Chondrocyte (in vitro differentiated cells): ENCODE data around the gene ZNF385B. TPM values are rescaled to one million over a fixed set of nuclear protein-coding genes. Genes with fewer than 3 reads are reported as not detected.

Experiments used
- DNase-seq: peaks from one replicate; pipeline ENCODE4 v3.0.0; 2021; ENCODE audit warnings: mixed read lengths, low spot score
- H3K27ac Mint-ChIP-seq: one replicate; pipeline ENCODE4 v1.8.0; 2021; ENCODE audit warnings: mild to moderate bottlenecking, moderate library complexity, mixed read lengths; ENCODE audit not compliant: unreplicated experiment
- H3K27me3 Mint-ChIP-seq: 2 replicates; pipeline ENCODE4 v1.8.0; 2021; ENCODE audit warnings: low read depth, mixed read lengths
- H3K36me3 Mint-ChIP-seq: 2 replicates; pipeline ENCODE4 v1.8.0; 2021; ENCODE audit warnings: low read depth, mixed read lengths
- H3K4me1 Mint-ChIP-seq: 2 replicates; pipeline ENCODE4 v1.8.0; 2021; ENCODE audit warnings: low read depth, mild to moderate bottlenecking, mixed read lengths
- H3K4me3 Mint-ChIP-seq: one replicate; pipeline ENCODE4 v1.8.0; 2021; ENCODE audit warnings: mild to moderate bottlenecking, moderate library complexity, mixed read lengths; ENCODE audit not compliant: unreplicated experiment
- H3K9me3 Mint-ChIP-seq: 2 replicates; pipeline ENCODE4 v1.8.0; 2021; ENCODE audit warnings: low read depth, mixed read lengths
- CTCF ChIP-seq: fragments of 200-600 bp; sonication (generic); IDR thresholded peaks from 2 replicates; pipeline ENCODE4 v1.5.0; 2021; ENCODE audit warnings: antibody characterized with exemption, mild to moderate bottlenecking, moderate library complexity
- long read RNA-seq: library from polyadenylated mRNA; stranded (forward); transcript quantifications from one replicate; pipeline ENCODE4 v2.0.0, GENCODE V29; 2021
- total RNA-seq: library from RNA; stranded (reverse); gene quantifications from 3 replicates; pipeline ENCODE4 v1.2.1, GENCODE V29; 2021

Gene ZNF385B
- total RNA-seq: 0.25 to 0.56 TPM (median 0.41 TPM) in 3 replicates
- long read RNA-seq: 0 reads

GRCh38 chr2:179861416-179862067 lies at the start of gene ZNF385B:
ZNF385B (minus strand) TSS chr2:179861612.
- Mint-ChIP-seq H3K4me1 (peaks cover 21% of the 10 kb centered on the region), H3K9me3 (no peaks in the 10 kb centered on the region), H3K4me3 (peak within 1 kb of the TSS; percentile 77), H3K27ac (no peak within 1 kb of the TSS), H3K36me3 (no peaks in the 10 kb centered on the region), H3K27me3 (peaks cover 75% of the 10 kb centered on the region)
- DNase-seq: peak; percentile 77
- TF ChIP-seq CTCF: no peak

GRCh38 chr2:179910735-179911113 lies 49.3 kb upstream of the ZNF385B start:
- no peak overlapping the region for H3K27ac Mint-ChIP-seq
- peak; percentile 8 for TF ChIP-seq CTCF
- H3K27me3 Mint-ChIP-seq: peaks cover 12% of the 10 kb centered on the region
- no peaks in the 10 kb centered on the region for H3K9me3 Mint-ChIP-seq
- H3K36me3 Mint-ChIP-seq: no peaks in the 10 kb centered on the region
- DNase-seq: no peak
- no peaks in the 10 kb centered on the region for H3K4me1 Mint-ChIP-seq
- no peak overlapping the region for H3K4me3 Mint-ChIP-seq

- Mint-ChIP-seq H3K4me1 (no peaks in the 10 kb centered on the region), H3K36me3 (no peaks in the 10 kb centered on the region), H3K27me3 (peaks cover 15% of the 10 kb centered on the region), H3K27ac (no peak overlapping the region), H3K4me3 (no peak overlapping the region), H3K9me3 (no peaks in the 10 kb centered on the region)
- TF ChIP-seq CTCF: no peak
- DNase-seq: no peak
These were observed 48.7 kb upstream of the ZNF385B start for GRCh38 chr2:179909845-179910734.

GRCh38 chr2:179900655-179901054 lies 39.2 kb upstream of the ZNF385B start:
- peaks cover 2% of the 10 kb centered on the region for H3K36me3 Mint-ChIP-seq
- TF ChIP-seq CTCF: no peak
- DNase-seq: no peak
- H3K27ac Mint-ChIP-seq: no peak overlapping the region
- peaks cover 13% of the 10 kb centered on the region for H3K9me3 Mint-ChIP-seq
- H3K27me3 Mint-ChIP-seq: peaks cover 12% of the 10 kb centered on the region
- no peak overlapping the region for H3K4me3 Mint-ChIP-seq
- H3K4me1 Mint-ChIP-seq: no peaks in the 10 kb centered on the region

GRCh38 chr2:179899666-179900065 lies 38.3 kb upstream of the ZNF385B start:
- Mint-ChIP-seq H3K4me3 (no peak overlapping the region), H3K4me1 (no peaks in the 10 kb centered on the region), H3K27ac (no peak overlapping the region), H3K36me3 (peaks cover 2% of the 10 kb centered on the region), H3K9me3 (peaks cover 12% of the 10 kb centered on the region), H3K27me3 (peaks cover 9% of the 10 kb centered on the region)
- no peak for TF ChIP-seq CTCF
- no peak for DNase-seq
